Naive B cell (primary cell): ENCODE results near the gene TENM4. TPM values are rescaled to one million over a fixed set of nuclear protein-coding genes. Genes with fewer than 3 reads are reported as not detected.

Source experiments
- ATAC-seq, 2 donors: fragments of 150-1000 bp; cut with Tn5 transposase; 2 replicates each; pipeline ENCODE4 v1.10.0; 2021; ENCODE audit warnings: low read depth in 2 of 2, mild to moderate bottlenecking in 2 of 2, moderate library complexity in 2 of 2
- DNase-seq: peaks from one replicate; pipeline ENCODE4 v3.0.0; 2022
- H3K27ac Mint-ChIP-seq, 6 donors: one replicate each; pipeline ENCODE4 v1.8.0; 2020 to 2022; ENCODE audit warnings: mild to moderate bottlenecking in 6 of 6, mixed read lengths in 6 of 6, moderate library complexity in 5 of 6, inconsistent platforms in 2 of 6
- H3K27me3 Mint-ChIP-seq, 3 donors: one replicate each; pipeline ENCODE4 v1.8.0; 2021 to 2022; ENCODE audit warnings: mixed read lengths in 3 of 3, mild to moderate bottlenecking in 1 of 3
- H3K36me3 Mint-ChIP-seq, 2 donors: one replicate each; pipeline ENCODE4 v1.8.0; 2020 to 2022; ENCODE audit warnings: mixed read lengths in 2 of 2, inconsistent platforms in 1 of 2, mild to moderate bottlenecking in 1 of 2
- H3K4me1 Mint-ChIP-seq, 3 donors: one replicate each; pipeline ENCODE4 v1.8.0; 2020 to 2022; ENCODE audit warnings: mixed read lengths in 3 of 3, inconsistent platforms in 1 of 3, mild to moderate bottlenecking in 1 of 3, moderate library complexity in 1 of 3
- H3K4me3 Mint-ChIP-seq, 8 donors: one replicate each; pipeline ENCODE4 v1.8.0; 2020 to 2022; ENCODE audit warnings: mild to moderate bottlenecking in 8 of 8, mixed read lengths in 8 of 8, moderate library complexity in 8 of 8, inconsistent platforms in 2 of 8
- H3K9me3 Mint-ChIP-seq, 7 donors: one replicate each; pipeline ENCODE4 v1.8.0; 2020 to 2022; ENCODE audit warnings: mixed read lengths in 7 of 7, mild to moderate bottlenecking in 5 of 7, inconsistent platforms in 2 of 7, moderate library complexity in 1 of 7
- polyA plus RNA-seq, 6 donors: library from polyadenylated mRNA; unstranded; fragments of 300-500 nt; fragmentation: Illumina TruSeq; gene quantifications; one replicate each; pipeline ENCODE4 v1.2.3, GENCODE V29; 2021; ENCODE audit warnings: low read depth in 6 of 6

TENM4 gene
- polyA plus RNA-seq, 6 donors from 2014 or later, result 3.8 TPM; not detected in 5

DNA sequence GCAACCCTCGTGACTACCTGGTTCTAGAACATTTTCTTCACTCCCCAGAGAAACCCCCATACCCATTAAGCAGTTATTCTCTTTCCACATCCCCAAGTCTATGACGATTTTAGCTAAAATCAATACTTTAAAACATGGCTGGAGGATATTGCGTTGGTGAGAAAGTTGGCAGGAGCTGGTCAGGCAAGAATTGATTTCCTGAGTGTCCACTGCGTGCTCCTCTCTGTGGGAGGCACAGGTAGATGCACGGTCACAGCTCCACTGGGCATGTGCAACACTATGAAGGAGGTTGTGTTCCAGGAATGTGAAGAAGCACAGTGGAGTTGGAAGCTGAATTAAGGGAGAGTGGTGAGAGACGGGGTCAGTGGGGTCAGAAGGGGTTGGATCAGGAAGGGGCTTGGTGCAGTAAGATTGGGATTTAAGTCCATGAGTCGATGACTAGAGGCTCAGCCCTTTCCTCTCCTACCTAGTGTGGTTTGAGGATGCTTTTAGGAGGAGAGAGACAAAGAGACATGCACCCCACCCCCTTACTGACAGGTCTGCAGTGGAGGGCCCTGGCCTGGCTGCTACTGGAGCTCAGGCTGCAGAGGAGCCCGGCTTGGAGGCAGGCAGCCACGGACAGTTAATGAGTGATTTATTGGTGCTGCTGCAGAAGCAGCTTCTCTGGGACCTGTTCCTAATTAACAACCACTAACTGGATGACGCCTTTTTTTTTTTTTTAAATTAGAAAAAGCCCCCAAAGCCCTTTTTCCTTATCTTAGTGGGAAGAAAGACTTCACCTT, 395.6 kb downstream of the TENM4 start:
- DNase-seq (no peak), ATAC-seq (no peak)
- peaks cover 0 to 3% (median 0%) of the 10 kb centered on the region in 7 donors for H3K9me3 Mint-ChIP-seq
- no peak overlapping the region for H3K27ac Mint-ChIP-seq
- peaks cover 10 to 31% (median 18%) of the 10 kb centered on the region in 3 donors for H3K27me3 Mint-ChIP-seq
- no peaks in the 10 kb centered on the region for H3K36me3 Mint-ChIP-seq
- no peak overlapping the region for H3K4me3 Mint-ChIP-seq
- H3K4me1 Mint-ChIP-seq, result no peaks in the 10 kb centered on the region

- Mint-ChIP-seq H3K4me3 (no peak overlapping the region), H3K36me3 (no peaks in the 10 kb centered on the region), H3K9me3 (peaks cover 0 to 3% (median 0%) of the 10 kb centered on the region in 7 donors), H3K27me3 (peaks cover 10 to 31% (median 20%) of the 10 kb centered on the region in 3 donors), H3K27ac (no peak overlapping the region), H3K4me1 (no peaks in the 10 kb centered on the region)
- DNase-seq (no peak), ATAC-seq (no peak)
Measured at GRCh38 chr11:79044201-79044600, 396.6 kb downstream of the TENM4 start.

DNA sequence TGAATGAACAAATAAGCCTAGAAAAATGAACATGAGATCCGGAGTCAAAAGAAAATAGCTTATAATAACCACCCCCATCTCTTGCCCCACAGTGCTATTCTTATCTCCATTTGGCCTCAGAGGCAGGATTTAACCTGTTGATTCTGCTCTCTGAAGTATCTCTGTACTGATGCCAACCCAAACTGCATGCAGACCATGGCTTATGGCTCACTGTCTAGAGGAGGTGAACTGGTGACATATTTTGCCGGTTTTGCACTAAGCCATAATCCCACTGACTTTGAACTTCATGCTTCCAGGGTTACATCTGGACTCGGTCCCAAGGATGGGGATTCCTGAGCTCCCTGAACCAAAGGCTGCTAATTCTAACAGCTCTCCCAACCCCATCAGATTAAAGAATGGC, 397.1 kb downstream of the TENM4 start:
- ATAC-seq, result no peak
- no peaks in the 10 kb centered on the region for H3K4me1 Mint-ChIP-seq
- H3K27ac Mint-ChIP-seq, result no peak overlapping the region
- no peak for DNase-seq
- no peak overlapping the region for H3K4me3 Mint-ChIP-seq
- H3K27me3 Mint-ChIP-seq, result peaks cover 10 to 31% (median 18%) of the 10 kb centered on the region in 3 donors
- H3K36me3 Mint-ChIP-seq, result no peaks in the 10 kb centered on the region
- H3K9me3 Mint-ChIP-seq, result peaks cover 0 to 3% (median 0%) of the 10 kb centered on the region in 7 donors

DNA sequence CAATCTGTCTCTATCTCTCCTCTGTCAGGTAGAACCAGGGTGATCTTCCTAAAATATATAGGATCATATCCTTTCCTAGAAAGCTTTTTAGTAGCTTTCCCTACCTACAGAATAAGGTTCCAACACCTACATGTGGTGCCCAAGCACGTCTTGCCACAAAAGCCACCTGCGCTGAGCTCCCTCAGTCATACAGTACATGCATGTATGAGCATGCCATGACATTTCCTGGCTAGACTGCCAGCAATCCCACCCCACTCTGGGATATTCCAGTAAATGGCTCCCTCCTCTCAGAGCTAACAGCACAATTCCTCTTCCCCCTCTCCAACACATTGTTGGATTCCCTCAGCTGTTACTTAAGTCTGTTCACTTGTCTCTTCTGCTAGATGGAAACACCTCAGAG, 398.0 kb downstream of the TENM4 start:
- ATAC-seq, result no peak

GRCh38 chr11:79040348-79040747, 400.5 kb downstream of the TENM4 start:
- Mint-ChIP-seq H3K27ac (no peak overlapping the region), H3K36me3 (no peaks in the 10 kb centered on the region), H3K9me3 (peaks cover 0 to 3% (median 0%) of the 10 kb centered on the region in 7 donors), H3K4me3 (no peak overlapping the region), H3K27me3 (peaks cover 15 to 38% (median 28%) of the 10 kb centered on the region in 3 donors), H3K4me1 (no peaks in the 10 kb centered on the region)
- DNase-seq, result no peak
- no peak for ATAC-seq

More for the DNA sequence above, 398.0 kb downstream of the TENM4 start:
- no peak overlapping the region for H3K4me3 Mint-ChIP-seq
- H3K27me3 Mint-ChIP-seq, result peaks cover 10 to 32% (median 18%) of the 10 kb centered on the region in 3 donors
- peaks cover 0 to 3% (median 0%) of the 10 kb centered on the region in 7 donors for H3K9me3 Mint-ChIP-seq
- no peaks in the 10 kb centered on the region for H3K36me3 Mint-ChIP-seq
- H3K27ac Mint-ChIP-seq, result peak overlapping the region in 1 of 6 donors; percentile 36
- no peaks in the 10 kb centered on the region for H3K4me1 Mint-ChIP-seq
- DNase-seq, result no peak

- H3K27ac Mint-ChIP-seq, result no peak overlapping the region
- H3K4me1 Mint-ChIP-seq, result no peaks in the 10 kb centered on the region
- H3K9me3 Mint-ChIP-seq, result peaks cover 0 to 3% (median 0%) of the 10 kb centered on the region in 7 donors
- H3K36me3 Mint-ChIP-seq, result no peaks in the 10 kb centered on the region
- H3K27me3 Mint-ChIP-seq, result peaks cover 12 to 33% (median 26%) of the 10 kb centered on the region in 3 donors
- DNase-seq (no peak), ATAC-seq (no peak)
- no peak overlapping the region for H3K4me3 Mint-ChIP-seq
Measured at GRCh38 chr11:79039122-79039521, 401.7 kb downstream of the TENM4 start.

GRCh38 chr11:79035881-79036280, 404.9 kb downstream of the TENM4 start:
- no peak for ATAC-seq
- Mint-ChIP-seq H3K9me3 (peaks cover 0 to 2% (median 0%) of the 10 kb centered on the region in 7 donors), H3K36me3 (no peaks in the 10 kb centered on the region), H3K4me3 (no peak overlapping the region), H3K4me1 (no peaks in the 10 kb centered on the region), H3K27me3 (peaks cover 25 to 49% (median 40%) of the 10 kb centered on the region in 3 donors), H3K27ac (peak overlapping the region in 1 of 6 donors; percentile 74)
- DNase-seq, result no peak

GRCh38 chr11:79033833-79034232, 407.0 kb downstream of the TENM4 start:
- no peak for DNase-seq
- Mint-ChIP-seq H3K4me3 (no peak overlapping the region), H3K9me3 (peaks cover 0 to 3% (median 0%) of the 10 kb centered on the region in 7 donors), H3K27me3 (peaks cover 30 to 68% (median 51%) of the 10 kb centered on the region in 3 donors), H3K36me3 (no peaks in the 10 kb centered on the region), H3K4me1 (no peaks in the 10 kb centered on the region), H3K27ac (no peak overlapping the region)
- no peak for ATAC-seq

DNA sequence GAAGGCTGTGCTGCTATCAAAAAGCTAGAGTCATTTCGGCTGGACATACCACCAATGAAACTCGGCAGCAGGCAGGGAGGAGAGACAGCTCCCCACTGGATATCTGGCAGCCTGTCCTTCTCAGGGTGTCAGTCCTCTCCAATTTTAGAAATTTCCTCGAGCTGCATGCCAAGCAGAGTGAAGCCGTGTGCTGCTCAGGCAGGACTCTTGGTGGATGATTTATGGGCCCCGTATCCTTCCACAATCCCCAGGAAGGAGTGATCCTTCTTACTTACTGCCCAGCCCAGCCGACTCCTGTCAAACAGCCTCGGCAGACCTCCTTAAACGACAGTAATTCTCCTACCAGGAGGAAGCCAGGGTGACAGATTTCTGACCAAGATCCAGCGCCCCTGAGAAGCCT, 410.4 kb downstream of the TENM4 start:
- Mint-ChIP-seq H3K27me3 (peaks cover 54 to 61% (median 61%) of the 10 kb centered on the region in 3 donors), H3K4me3 (no peak overlapping the region), H3K36me3 (no peaks in the 10 kb centered on the region), H3K27ac (no peak overlapping the region), H3K4me1 (peaks cover 4 to 14% (median 10%) of the 10 kb centered on the region in 3 donors), H3K9me3 (peaks cover 0 to 3% (median 0%) of the 10 kb centered on the region in 7 donors)
- DNase-seq, result no peak
- ATAC-seq, result no peak

DNA sequence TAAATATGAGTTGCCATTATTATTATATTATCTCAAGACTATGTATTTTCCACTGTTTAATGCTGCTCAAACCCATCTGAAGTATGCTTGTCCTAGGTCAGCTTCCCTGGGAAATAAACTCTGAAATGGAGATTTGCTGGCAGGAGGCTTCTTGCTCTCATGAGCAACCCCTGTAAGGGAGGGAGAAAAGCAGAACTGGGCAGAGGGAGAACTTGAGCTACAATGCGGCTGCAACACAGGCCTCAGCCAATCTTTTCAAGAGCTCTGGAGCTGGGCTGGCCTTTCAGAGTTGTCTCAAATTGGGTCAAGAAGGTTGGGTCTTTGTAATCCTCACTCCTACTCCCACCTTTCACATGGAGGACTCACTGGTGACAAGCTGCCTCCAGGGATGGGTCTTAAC, 412.6 kb downstream of the TENM4 start:
- Mint-ChIP-seq H3K27me3 (peaks cover 58 to 78% (median 60%) of the 10 kb centered on the region in 3 donors), H3K4me3 (no peak overlapping the region), H3K4me1 (peaks cover 4 to 14% (median 10%) of the 10 kb centered on the region in 3 donors), H3K9me3 (peaks cover 0 to 3% (median 0%) of the 10 kb centered on the region in 7 donors), H3K36me3 (no peaks in the 10 kb centered on the region), H3K27ac (no peak overlapping the region)
- DNase-seq (no peak), ATAC-seq (no peak)

- H3K27me3 Mint-ChIP-seq, result peaks cover 45 to 72% (median 60%) of the 10 kb centered on the region in 3 donors
Measured at GRCh38 chr11:79026803-79027445, 413.9 kb downstream of the TENM4 start.

GRCh38 chr11:79025622-79026021, 415.2 kb downstream of the TENM4 start:
- no peak for ATAC-seq
- peaks cover 42 to 70% (median 64%) of the 10 kb centered on the region in 3 donors for H3K27me3 Mint-ChIP-seq

More at GRCh38 chr11:79026803-79027445, 413.9 kb downstream of the TENM4 start:
- DNase-seq, result no peak
- no peak for ATAC-seq
- Mint-ChIP-seq H3K4me3 (no peak overlapping the region), H3K9me3 (peaks cover 0 to 3% (median 0%) of the 10 kb centered on the region in 7 donors), H3K4me1 (peaks cover 4 to 14% (median 10%) of the 10 kb centered on the region in 3 donors), H3K27ac (peak overlapping the region in 1 of 6 donors; percentile 7), H3K36me3 (no peaks in the 10 kb centered on the region)

DNA sequence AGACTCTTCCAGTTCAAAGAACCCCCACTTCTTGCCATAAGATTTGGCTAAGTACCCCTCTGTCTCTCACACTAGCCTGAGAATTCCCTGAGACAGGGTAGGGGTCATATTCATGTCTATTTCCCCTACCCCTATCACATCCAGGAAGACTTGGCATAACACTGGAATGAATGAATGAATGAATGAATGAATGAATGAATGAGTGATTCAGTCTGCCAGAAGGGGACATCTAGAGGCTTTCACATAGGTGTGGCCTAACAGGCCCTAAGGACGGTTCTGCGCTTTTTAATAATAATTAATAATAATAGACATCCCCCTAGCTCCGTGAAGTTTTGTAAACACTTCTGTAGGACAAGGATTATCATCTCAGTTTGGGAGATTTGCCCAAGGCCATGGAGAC, 415.7 kb downstream of the TENM4 start:
- ATAC-seq, result no peak
- Mint-ChIP-seq H3K4me1 (peaks cover 4 to 14% (median 10%) of the 10 kb centered on the region in 3 donors), H3K27me3 (peaks cover 38 to 68% (median 67%) of the 10 kb centered on the region in 3 donors)

More at GRCh38 chr11:79025622-79026021, 415.2 kb downstream of the TENM4 start:
- Mint-ChIP-seq H3K27ac (no peak overlapping the region), H3K36me3 (no peaks in the 10 kb centered on the region), H3K9me3 (peaks cover 0 to 5% (median 0%) of the 10 kb centered on the region in 7 donors), H3K4me1 (peaks cover 4 to 14% (median 10%) of the 10 kb centered on the region in 3 donors), H3K4me3 (no peak overlapping the region)
- no peak for DNase-seq

More for the DNA sequence above, 415.7 kb downstream of the TENM4 start:
- no peak for DNase-seq
- H3K36me3 Mint-ChIP-seq, result no peaks in the 10 kb centered on the region
- H3K4me3 Mint-ChIP-seq, result no peak overlapping the region
- H3K27ac Mint-ChIP-seq, result no peak overlapping the region
- peaks cover 0 to 5% (median 0%) of the 10 kb centered on the region in 7 donors for H3K9me3 Mint-ChIP-seq
